GM21825 (cell line): Measurements from ENCODE around the gene THSD7A.
A peak's percentile ranks its signal among the peaks of the same experiment; 100 is the strongest.

Source experiments
- ATAC-seq: cut with Tn5 transposase; IDR thresholded peaks from one replicate; pipeline ENCODE4 v1.9.1; 2021; ENCODE audit warnings: mild to moderate bottlenecking, moderate library complexity; ENCODE audit not compliant: unreplicated experiment

The THSD7A gene, protein sequence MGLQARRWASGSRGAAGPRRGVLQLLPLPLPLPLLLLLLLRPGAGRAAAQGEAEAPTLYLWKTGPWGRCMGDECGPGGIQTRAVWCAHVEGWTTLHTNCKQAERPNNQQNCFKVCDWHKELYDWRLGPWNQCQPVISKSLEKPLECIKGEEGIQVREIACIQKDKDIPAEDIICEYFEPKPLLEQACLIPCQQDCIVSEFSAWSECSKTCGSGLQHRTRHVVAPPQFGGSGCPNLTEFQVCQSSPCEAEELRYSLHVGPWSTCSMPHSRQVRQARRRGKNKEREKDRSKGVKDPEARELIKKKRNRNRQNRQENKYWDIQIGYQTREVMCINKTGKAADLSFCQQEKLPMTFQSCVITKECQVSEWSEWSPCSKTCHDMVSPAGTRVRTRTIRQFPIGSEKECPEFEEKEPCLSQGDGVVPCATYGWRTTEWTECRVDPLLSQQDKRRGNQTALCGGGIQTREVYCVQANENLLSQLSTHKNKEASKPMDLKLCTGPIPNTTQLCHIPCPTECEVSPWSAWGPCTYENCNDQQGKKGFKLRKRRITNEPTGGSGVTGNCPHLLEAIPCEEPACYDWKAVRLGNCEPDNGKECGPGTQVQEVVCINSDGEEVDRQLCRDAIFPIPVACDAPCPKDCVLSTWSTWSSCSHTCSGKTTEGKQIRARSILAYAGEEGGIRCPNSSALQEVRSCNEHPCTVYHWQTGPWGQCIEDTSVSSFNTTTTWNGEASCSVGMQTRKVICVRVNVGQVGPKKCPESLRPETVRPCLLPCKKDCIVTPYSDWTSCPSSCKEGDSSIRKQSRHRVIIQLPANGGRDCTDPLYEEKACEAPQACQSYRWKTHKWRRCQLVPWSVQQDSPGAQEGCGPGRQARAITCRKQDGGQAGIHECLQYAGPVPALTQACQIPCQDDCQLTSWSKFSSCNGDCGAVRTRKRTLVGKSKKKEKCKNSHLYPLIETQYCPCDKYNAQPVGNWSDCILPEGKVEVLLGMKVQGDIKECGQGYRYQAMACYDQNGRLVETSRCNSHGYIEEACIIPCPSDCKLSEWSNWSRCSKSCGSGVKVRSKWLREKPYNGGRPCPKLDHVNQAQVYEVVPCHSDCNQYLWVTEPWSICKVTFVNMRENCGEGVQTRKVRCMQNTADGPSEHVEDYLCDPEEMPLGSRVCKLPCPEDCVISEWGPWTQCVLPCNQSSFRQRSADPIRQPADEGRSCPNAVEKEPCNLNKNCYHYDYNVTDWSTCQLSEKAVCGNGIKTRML (N-terminal part only)

DNA sequence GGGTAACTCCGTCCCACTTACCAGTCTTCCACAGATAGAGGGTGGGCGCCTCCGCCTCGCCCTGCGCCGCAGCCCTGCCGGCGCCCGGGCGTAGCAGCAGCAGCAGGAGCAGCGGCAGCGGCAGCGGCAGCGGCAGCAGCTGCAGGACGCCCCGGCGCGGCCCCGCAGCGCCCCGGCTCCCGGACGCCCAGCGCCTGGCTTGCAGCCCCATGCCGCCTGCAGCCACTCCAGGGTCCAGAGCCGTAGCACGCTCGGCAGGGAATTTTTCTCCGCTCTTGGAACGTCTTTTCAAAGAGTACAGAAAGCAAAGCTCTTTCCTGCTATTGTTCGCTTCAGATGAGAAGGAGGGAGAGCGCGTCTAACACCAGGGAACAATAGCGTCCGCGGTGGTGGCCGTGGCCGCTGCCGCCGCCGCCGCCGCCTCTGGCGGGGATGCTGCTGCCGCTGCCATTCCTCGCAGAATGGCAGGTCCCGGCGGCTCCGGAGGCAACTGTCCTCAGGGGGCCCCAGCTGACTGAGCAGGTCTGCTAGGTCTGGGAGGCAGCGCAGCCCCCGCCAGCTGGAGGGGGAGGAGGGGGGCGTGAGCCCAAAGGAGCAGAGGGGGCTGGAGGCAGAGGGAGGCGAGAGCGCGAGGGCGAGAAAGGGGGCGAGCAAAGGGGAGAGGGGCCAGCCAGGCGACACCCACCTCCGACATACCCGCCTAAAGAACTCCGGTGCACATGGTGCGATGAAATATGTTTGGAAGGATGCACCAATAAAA is at the start of gene THSD7A:
Gene THSD7A (minus strand): TSS at position 463 of the 760 bp plus-strand sequence. CDS start 252 bp downstream, at position 211.
- peak; percentile 48 for ATAC-seq

DNA sequence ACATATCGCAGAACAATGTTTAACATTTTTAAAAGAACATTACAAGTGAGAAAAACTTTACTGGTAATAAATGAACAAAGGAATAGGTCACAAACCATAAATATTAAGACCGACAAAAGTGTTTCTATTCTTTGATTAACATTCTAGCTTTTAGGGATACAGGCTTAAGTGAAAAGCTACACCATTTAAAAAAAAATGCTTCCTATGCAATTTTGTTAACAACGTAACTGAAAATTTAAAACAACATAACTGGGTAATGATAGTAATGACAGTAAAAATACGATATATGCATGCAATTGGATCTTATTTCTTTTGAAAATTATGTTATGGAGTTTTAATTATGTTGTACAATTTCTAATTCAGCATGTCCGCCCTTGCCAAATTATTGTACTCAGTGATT is 49.7 kb upstream of the THSD7A start:
- no peak for ATAC-seq

- ATAC-seq, result no peak
Measured at GRCh38 chr7:11875635-11876034, 43.6 kb upstream of the THSD7A start.

DNA sequence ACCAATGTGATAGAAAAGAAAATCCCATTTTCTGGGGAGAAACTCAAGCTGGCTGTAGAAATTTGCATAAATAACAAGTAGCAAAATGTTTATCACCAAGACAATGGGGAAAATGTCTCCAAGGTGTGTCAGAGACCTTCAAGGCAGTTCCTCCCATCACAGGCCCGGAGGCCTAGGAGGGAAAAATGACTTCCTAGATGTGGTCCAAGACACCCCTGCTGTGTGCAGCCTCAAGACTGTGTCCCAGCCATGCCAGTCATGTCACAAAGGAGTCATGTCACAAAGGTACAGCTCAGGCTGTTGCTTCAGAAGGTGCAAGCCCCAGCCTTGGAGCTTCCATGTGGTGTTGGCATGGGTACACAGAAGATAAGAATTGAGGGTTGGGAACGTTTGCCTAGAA is 33.7 kb upstream of the THSD7A start:
- ATAC-seq, result no peak

DNA sequence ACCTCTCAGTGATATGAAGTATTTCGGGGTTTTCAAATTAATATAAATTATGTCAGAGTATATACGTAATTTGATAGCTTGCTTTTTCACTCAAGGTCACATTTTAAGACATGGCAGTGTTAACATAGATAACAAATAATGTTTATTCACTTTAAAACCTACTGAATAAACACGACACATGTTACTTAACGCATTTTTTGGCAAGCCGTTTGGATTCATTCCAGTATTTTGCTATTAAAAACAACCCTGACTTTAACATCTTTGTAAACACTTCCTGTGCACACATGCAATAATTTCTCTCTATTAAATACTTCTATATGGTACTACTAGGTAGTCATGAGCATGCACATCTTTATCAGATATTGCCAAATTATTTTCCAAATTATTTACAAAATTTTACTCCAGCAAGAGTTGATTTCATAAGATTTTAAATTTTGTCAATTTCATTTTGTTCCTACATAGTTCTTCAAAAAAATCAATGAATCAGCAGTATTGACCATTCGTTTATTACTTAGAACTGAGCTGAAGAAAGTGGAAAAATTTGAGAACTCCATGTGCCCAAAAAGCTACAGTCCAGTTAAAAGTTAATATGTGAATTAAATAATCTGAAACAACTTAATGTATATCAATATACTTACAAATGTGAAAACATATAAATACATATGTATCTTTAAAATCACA is 26.8 kb upstream of the THSD7A start:
- no peak for ATAC-seq

DNA sequence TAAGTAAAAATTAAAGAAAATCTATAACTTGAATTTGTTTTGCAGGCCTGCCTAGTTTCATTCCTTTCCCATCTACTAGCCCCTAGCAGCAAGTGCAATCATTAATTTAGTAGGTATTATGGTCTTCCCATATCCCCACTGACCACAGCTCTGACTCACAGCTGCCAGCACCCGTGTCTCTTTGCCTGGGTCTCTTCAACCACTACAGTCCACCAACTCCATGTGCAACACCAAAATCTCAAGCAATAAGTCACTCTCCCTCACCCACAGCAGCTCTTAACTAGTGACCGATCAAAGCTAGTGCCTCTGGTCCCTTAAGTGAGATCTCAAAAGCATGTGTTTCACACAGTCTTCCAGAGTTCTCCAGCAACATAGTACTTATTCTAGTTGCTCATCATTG is 26.0 kb upstream of the THSD7A start:
- ATAC-seq, result no peak

DNA sequence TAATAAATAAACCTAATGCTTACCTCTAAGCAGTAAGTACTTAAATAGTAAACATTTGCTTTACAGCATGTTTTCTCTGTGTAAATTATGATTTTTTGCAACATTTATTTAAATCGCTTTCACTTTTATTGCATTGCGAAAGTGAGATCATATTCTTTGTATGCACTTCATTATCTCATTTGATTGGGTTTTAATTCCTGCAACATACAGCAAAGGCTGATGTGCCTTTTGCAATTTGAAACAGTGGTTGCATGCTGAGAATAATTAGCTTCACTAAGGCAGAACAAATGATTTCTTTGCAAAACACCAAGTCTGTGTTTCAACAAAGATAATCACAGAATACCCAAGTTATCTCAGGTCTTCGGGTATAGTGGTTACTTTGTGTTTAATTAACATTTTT is 16.3 kb upstream of the THSD7A start:
- ATAC-seq, result no peak

DNA sequence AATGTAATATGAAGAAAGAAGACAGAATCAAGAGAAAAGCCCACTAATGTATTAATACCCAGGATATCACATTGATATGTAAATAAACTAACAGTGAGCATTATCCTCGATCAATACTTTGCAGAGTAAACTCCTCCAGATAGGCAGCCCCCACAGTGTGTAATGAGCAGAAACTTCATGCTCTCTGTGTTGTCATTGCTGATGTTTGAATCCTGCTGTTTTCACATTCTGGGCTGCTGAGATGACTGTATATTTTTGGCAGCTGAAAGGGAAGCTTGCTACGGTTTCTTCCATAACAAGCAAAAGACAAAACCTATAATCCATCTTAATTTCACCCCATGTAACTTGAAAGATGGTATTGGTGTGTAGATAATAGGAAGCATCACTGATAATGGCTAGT is 15.3 kb upstream of the THSD7A start:
- no peak for ATAC-seq

GRCh38 chr7:11846361-11846955 is 14.5 kb upstream of the THSD7A start:
- ATAC-seq, result no peak

DNA sequence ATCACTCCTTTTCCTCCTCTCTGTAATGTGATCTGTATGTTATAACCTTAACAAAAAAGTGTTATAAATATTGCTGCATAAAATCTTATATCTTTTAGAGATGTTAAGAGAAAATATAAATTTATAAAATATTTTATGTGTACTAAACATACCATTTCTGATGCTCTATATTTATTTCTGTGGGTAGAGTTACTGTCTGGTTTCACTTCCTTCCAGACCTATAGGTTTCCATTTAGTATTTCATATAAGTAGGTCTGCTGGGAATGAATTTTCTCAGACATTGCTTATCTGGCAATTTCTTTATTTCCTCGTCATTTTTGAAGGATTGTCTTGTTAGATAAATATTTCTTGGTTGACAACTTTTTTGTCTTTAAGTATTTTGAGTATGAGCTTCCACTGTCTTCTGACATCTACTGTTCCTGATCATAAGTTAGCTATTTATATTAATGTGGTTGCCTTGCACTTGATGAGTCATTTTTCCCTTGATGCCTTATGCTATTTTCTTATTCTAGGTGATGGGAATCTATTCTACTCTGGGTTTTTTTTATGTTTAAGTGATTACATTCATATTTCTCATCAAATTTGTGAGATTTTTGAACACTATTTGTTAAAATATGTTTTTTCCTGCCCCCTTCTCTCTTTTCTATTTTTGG is 11.2 kb upstream of the THSD7A start:
- ATAC-seq, result no peak

- ATAC-seq, result no peak
Measured at GRCh38 chr7:11841657-11842056, 9.7 kb upstream of the THSD7A start.

DNA sequence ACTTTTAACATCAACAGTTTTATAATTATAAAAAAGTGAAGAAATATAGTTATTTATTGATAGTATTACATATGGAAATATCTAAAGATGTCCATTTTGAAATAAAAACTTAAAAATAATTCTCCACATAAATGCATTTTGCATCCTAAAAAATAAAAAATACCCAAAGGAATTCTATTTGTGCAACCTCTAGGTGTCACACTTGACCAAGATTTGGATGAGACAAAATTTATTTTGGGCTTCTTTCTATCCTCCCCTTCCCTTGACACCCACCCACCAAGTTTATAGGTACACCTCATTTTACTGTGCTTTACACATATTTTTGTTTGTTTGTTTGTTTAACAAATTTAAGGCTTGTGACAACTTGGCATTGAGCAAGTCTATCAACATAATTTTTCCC is 3.3 kb upstream of the THSD7A start:
- no peak for ATAC-seq

DNA sequence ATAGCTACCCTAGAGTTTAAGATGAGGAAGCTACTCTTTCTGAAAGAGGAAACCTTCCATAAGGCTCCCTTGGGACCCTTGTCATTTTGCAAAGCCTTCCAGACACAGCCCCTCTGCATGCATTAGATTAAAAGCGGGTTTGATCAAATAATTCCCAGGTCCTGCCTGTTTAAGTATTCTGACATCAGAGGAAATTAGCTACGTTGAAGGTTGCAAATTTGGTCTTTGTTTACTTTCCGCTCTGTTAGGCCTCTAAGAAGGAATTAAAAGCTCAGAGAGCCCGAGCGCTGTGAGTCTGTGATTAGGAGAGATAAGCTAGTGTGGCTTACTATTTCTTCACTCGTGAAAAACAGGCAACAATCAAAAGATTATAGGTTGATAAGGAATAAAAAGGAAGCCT is 1.4 kb upstream of the THSD7A start:
- no peak for ATAC-seq

DNA sequence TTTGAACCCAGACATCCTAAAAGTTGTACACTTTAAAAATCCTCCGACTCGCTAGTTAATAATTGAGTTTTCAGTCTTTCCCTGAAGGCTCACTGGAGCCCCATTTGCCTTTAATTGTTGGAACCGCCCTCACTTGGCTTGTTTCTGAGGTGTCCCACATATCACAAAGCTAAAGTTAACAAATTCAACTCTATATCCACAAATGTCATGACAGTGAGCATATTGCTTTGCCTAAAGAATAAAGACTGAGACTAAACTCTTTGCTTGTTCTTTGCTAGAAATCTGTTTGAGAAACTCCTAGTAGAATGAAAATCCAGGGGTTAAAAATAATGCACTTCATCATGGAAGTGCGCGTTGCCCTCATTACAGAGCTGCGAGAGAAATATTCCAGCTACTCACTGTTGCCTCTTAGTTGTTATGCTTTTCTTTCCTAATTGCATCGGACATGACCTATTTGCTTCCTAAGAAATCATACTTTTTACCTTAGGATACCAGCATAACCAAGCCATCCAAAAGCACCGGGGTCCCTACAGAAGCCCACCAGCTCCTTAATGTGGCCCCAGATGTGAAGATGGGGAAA is 752 bp downstream of the THSD7A start:
- ATAC-seq, result no peak

DNA sequence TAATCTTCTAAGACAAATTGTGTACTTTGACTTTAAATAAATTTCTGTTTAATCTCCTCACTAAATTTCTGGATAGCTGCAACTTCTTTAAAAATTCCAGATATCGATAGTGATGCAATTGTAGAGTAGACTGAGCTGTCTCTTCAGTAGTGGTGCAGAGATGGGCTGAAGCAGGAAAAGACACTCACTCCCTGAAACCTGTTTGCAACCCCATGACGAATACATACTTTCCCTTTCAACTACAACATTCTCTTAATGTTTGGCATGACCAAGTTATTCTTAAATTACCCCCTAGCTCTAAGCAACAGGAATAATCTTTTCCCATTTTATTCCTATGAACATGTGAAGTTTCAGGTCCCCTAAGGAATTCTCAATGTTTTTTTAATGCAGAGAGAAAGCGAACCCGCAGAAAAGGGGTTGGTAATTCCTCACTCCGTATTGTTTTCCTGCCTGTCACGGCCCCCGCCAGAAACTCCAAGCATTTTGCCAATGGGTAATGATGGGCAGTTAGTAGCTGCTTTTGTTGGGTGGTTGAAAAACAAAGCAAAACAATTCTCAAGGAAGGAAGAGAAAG is 1.3 kb downstream of the THSD7A start:
- no peak for ATAC-seq

DNA sequence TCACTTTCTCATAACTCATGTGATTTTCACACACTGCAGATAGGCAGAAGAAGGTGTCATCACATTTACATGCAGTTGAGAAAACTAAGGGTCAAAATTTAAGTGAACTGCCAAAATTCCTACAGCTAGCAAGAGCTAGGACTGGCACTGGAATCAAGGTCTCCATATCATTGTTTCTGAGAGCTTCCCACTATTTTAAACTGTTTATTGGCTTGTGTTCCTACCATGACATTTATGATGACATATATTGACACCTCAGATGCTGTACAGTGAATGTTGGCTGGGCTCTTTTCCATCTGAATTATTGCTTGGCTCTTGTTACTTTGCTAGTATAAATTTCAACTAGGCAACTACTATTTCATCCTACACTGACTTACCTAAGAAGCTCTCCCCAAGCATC is 2.0 kb downstream of the THSD7A start:
- no peak for ATAC-seq

GRCh38 chr7:11819947-11820346 is 12.1 kb downstream of the THSD7A start:
- no peak for ATAC-seq

- no peak for ATAC-seq
Measured at GRCh38 chr7:11819271-11819670, 12.7 kb downstream of the THSD7A start.
